Posterior vena cava (tissue), 2 donors: ENCODE data around the gene PTPRD. TPM values are rescaled to one million over a fixed set of nuclear protein-coding genes. Genes with fewer than 3 reads are reported as not detected.

Experiments
- DNase-seq: peaks from one replicate; pipeline ENCODE4 v3.0.0-alpha.2; 2020; ENCODE audit warnings: low spot score
- intact Hi-C, 2 donors: fragments of 100-400 bp; cut with DNase I; formaldehyde crosslinking; loops; one replicate each; pipeline versions ENCODE4 v1.14.1 to v1.14.2; 2022 to 2023
- total RNA-seq, 2 donors: library from RNA; stranded (reverse); fragmentation: NEBNext Ultra II Directional; extraction: Animal tissue kit (Norgen Biotek cat#: 25700); gene quantifications; one replicate each; pipeline ENCODE4 v1.2.1, GENCODE V29; 2021
- donor health status: DM: yes; HTN: yes; CAD: no.
- donor health status: DM: yes; HTN: yes; CAD: no.

PTPRD gene
- total RNA-seq, 2 donors from 2014 or later: 21.4 to 51.2 TPM

- intact Hi-C loops: no loop called here
Measured at GRCh38 chr9:9216934-9217333, 1395.9 kb downstream of the PTPRD start.

GRCh38 chr9:9215050-9215449, 1397.8 kb downstream of the PTPRD start:
- no peak for DNase-seq
- intact Hi-C loops: no loop called here

More at GRCh38 chr9:9216934-9217333, 1395.9 kb downstream of the PTPRD start:
- no peak for DNase-seq

GRCh38 chr9:9214066-9214465, 1398.7 kb downstream of the PTPRD start:
- DNase-seq: no peak
- intact Hi-C loops: no loop called here

- intact Hi-C loops: no loop called here
- DNase-seq: no peak
Measured at GRCh38 chr9:9212963-9213362, 1399.8 kb downstream of the PTPRD start.

GRCh38 chr9:9202276-9202675, 1410.5 kb downstream of the PTPRD start:
- intact Hi-C loops: no loop called here
- no peak for DNase-seq

GRCh38 chr9:9186086-9186485, 1426.7 kb downstream of the PTPRD start:
- DNase-seq: no peak
- intact Hi-C loops: no loop called here

- no peak for DNase-seq
- intact Hi-C loops: no loop called here
Measured at GRCh38 chr9:9182431-9182830, 1430.4 kb downstream of the PTPRD start.

- DNase-seq: no peak
- intact Hi-C loops: no loop called here
Measured at GRCh38 chr9:9177081-9177480, 1435.7 kb downstream of the PTPRD start.

GRCh38 chr9:9174358-9174757, 1438.4 kb downstream of the PTPRD start:
- intact Hi-C loops: no loop called here
- no peak for DNase-seq

- no peak for DNase-seq
- intact Hi-C loops: no loop called here
Measured at GRCh38 chr9:9173264-9173663, 1439.5 kb downstream of the PTPRD start.

- DNase-seq: no peak
- intact Hi-C loops: no loop called here
Measured at GRCh38 chr9:9170439-9171134, 1442.2 kb downstream of the PTPRD start.

- intact Hi-C loops: no loop called here
- DNase-seq: no peak
Measured at GRCh38 chr9:9142001-9142400, 1470.8 kb downstream of the PTPRD start.

GRCh38 chr9:9133526-9133925, 1479.3 kb downstream of the PTPRD start:
- no peak for DNase-seq
- intact Hi-C loops: no loop called here

GRCh38 chr9:9124616-9125015, 1488.2 kb downstream of the PTPRD start:
- no peak for DNase-seq
- intact Hi-C loops: no loop called here

GRCh38 chr9:9122230-9122875, 1490.4 kb downstream of the PTPRD start:
- DNase-seq: no peak
- intact Hi-C loops: no loop called here

- DNase-seq: no peak
- intact Hi-C loops: no loop called here
Measured at GRCh38 chr9:9117866-9118265, 1494.9 kb downstream of the PTPRD start.

- no peak for DNase-seq
- intact Hi-C loops: no loop called here
Measured at GRCh38 chr9:9112001-9112720, 1500.6 kb downstream of the PTPRD start.

GRCh38 chr9:9108641-9109040, 1504.2 kb downstream of the PTPRD start:
- intact Hi-C loops: no loop called here
- no peak for DNase-seq

- intact Hi-C loops: no loop called here
- DNase-seq: no peak
Measured at GRCh38 chr9:9102295-9102694, 1510.5 kb downstream of the PTPRD start.

GRCh38 chr9:9100070-9100469, 1512.7 kb downstream of the PTPRD start:
- DNase-seq: no peak
- intact Hi-C loops: no loop called here

- intact Hi-C loops: no loop called here
Measured at GRCh38 chr9:9099646-9100045, 1513.2 kb downstream of the PTPRD start.

More at GRCh38 chr9:9099646-9100045, 1513.2 kb downstream of the PTPRD start:
- DNase-seq: no peak
